Stimulated activated CD8-positive, alpha-beta memory T cell treated with anti-CD3 and anti-CD28 coated beads, Interleukin-7, amount 100 ng/mL, for 48 hours (primary cell): ENCODE data around the gene CFDP1.

Experiments used
- DNase-seq, 2 donors: peaks; one replicate each; pipeline ENCODE4 v3.0.0-alpha.2; 2020; ENCODE audit warnings: low read depth in 1 of 2; ENCODE audit errors: extremely low read depth in 1 of 2

CFDP1 gene

DNA sequence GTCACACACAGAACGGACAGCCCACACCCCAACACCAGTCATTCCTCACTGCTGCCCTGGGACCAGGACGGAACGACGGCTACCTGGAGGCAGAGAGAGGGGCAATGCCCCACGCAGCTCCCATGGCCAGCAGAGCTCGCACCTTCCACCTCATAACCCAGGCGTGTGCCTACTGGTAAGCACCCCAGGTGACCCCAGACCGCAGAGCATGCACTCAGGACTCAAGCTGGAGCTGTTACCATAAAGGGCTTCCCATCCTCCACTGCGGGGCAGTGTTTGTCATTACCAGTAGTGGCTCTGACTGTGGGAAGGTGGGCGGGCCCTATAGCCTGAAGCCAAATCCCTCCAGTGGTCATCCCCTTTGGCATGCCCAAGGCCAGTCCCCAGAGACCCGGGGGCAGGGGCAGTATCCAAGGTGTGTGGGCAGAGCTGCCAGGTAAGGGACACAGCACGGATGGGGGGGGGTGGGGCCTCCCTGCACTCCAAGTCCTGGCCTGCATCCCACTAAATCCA, 177.2 kb downstream of the CFDP1 start:
- no peak for DNase-seq

DNA sequence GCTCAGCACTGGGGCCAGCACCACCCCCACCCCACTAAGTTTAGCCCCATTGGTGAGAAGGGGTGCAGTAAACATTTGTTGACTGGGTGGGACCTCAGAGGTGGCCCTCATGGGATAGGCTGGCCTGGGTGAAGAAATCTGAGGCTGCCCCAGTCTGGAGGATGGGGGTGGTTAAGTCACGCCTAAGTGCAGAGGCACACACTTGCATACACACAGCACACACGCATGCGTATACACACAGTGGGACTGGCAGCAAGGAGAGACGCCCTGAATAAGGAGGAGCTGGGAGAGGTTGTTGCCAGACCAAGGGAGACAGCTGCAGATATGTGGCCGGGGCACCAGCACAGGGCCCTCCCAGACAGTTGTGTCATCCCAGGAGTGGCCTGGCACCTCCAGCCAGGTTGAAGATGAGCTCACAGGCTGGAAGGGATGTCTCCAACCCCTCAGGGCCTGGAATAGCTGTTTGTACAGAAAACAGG, 178.9 kb downstream of the CFDP1 start:
- no peak for DNase-seq

DNA sequence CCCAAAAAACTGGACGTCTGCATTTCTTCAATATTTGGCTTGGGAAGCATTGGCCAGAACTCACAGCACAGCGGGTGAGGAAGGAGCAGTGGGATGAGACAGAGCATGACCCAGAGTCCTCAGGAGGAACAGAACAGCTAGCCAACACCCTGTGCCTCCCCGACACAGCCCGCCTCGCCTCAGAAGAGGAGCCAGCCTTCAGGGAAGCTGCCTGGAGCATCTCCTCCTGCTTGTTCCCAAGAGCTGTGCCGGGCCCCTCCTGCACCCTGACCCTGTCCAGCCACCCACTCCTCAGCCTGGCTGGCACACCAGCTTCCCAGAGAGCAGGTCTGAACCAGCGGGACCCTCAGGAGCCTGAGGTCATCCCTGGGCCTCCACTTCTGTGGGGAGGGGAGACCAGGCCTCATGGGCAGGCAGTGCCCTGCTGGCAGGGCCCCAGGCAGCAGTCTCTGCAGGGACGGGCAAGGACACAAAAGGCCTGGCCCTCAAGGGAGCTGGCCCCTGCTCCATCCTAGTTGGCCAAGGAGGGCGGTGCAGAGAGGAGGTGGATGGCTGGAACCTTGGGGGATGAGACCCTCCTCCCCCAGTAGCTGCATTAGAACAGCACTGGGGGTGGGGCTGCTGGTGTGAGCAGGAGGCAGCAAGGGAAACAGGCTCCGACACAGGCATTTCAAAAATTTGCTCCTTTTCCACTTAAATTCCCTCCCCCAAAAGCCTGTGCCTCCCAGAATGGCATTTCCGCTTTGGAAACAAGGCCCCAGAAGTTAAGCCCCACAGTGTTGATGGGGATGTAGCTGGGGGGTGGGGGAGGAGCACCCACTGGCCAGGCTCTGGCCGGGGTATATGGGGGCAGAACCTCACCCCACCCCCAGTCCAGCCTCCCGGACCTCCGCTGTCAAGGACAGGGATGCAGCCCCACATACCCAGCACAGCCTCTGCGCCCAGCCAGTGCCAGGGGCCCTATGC, 180.1 kb downstream of the CFDP1 start:
- DNase-seq: no peak

DNA sequence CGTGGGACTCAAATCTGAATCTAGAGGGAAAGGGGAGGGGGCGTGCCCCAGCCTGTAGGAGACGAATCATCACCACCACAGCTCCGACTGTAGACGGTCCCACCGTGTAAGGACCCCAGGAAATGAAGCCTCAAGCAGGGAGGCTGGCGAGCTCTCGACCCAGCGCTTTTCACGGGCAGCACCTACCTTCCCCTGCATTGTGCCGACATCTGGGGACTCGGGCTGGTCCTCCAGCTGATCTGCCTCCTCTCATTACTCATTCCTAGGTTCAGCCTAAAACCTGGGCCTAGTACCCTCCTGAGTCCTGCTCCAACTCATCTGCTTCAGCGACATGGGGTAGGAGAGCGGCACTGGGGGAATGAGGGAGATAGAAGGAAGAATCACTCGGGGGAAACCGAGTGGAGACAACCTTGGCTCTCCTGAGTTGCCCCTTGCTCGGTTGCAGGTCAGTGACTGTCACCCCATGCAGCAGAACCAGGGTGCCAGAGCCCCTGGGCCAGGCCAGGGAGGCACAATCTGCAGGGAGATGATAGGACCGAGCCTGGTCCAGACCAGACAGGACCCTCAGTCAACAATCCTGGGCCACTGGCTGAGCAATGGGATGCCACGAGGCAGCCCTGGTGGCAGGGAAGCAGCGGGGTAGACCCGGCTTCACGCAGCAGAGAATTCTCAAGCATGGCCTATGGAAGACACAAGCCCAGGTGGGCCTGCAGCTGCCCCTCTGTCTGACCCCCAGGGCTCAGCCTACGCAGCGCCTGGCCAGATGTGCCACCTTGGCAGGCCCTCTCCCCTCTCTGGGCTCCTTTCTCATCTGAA, 181.0 kb downstream of the CFDP1 start:
- no peak for DNase-seq

GRCh38 chr16:75251280-75252048, 181.8 kb downstream of the CFDP1 start, which contains the start of gene BCAR1:
TSS of gene BCAR1 (minus strand) at chr16:75251624. CDS start at chr16:75251482, 142 bp downstream.
- DNase-seq: no peak

GRCh38 chr16:75250809-75251279, 182.5 kb downstream of the CFDP1 start:
- no peak for DNase-seq

GRCh38 chr16:75250089-75250808, 183.1 kb downstream of the CFDP1 start:
- DNase-seq: no peak

GRCh38 chr16:75249441-75249840, 183.9 kb downstream of the CFDP1 start:
- DNase-seq: no peak

DNA sequence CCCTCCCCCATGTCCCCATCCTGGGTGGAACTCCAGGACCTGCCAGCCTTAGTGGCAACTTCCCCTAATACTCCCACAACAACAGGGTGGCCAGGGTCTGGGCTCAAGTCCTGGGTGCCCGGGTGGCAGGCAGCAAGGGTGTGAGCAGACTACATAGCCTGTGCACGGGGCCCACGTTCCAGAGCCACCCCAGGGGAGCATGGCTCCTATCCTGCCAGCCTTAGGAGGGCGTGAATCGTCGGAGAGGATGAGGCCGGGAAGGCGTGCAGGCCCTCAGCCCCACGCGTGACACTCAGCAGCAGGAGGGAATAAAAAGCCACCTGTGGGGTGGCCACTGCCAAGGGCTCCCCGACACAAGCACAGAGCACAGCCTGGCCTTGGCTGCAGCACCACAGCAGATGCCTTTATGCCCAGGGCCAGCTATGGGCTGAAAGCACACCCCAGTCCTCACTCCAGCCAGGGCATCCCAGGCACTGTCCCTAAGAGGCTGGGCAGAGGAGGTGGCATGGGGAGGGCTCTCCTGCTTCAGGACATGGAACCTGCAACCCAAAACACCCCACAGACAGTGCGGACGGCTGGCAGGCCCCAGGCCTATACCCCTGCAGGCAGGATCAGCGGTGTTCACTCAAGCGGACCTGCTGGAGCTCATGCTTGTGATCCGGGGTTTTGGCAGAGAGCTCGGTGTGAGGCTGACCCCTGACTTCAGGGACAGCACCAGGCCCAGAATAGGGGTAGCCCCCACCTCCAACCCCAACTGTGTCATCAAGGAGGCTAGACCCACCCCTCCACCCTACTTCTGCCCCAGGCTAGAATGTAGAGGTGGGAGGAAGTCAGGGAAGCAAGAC, 184.5 kb downstream of the CFDP1 start:
- DNase-seq: no peak

- DNase-seq: no peak
Measured at GRCh38 chr16:75248142-75248535, 185.2 kb downstream of the CFDP1 start.

- DNase-seq: no peak
Measured at GRCh38 chr16:75247249-75247648, 186.1 kb downstream of the CFDP1 start.

- DNase-seq: no peak
Measured at GRCh38 chr16:75246504-75247205, 186.6 kb downstream of the CFDP1 start.

GRCh38 chr16:75244844-75245758, 188.2 kb downstream of the CFDP1 start:
- DNase-seq: no peak

DNA sequence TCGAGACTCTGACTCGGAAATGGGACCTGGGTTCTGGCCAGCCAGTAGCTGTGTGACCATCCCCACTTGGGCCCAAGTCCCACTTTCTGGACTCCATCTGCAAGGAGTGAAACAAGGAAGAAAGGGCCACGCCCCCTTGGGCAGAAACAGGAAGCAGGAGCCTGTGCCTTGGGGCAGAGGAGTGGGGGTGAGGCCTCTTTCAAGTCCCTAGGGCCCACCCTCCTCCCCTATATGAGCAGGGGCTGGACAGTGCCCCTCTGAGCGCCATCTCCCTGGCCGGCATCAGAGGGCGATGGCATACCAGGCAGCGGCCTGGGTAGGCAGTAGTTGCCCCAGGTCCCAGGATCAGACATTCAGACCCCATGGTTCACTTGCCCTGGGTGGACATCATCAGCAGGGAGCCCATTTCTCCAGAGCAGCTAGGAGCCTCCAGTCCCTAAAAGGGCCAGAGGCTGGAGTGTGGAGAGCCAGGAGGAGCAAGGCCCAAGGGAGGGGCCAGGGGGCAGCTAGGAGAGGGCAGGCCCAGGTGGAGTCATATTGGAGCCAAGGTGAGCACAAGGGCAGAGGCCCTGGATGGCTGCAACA, 189.0 kb downstream of the CFDP1 start:
- no peak for DNase-seq
